Activated CD8-positive, alpha-beta memory T cell treated with anti-CD3 and anti-CD28 coated beads for 36 hours (primary cell): ENCODE data around the gene SMURF1. TPM values are rescaled to one million over a fixed set of nuclear protein-coding genes. Genes with fewer than 3 reads are reported as not detected.

Experiments
- CTCF ChIA-PET: fragments of 350-600 bp; sonication (Branson Sonifier 250); formaldehyde crosslinking; loops from one replicate; lab custom pipeline; 2021; ENCODE audit warnings: antibody characterized with exemption; lab: Charles Lee
- POLR2A ChIA-PET: fragments of 350-600 bp; sonication (Branson Sonifier 250); formaldehyde crosslinking; loops from one replicate; lab custom pipeline; 2021; ENCODE audit warnings: antibody characterized with exemption; lab: Charles Lee
- total RNA-seq, 2 experiments: library from RNA; stranded (reverse); gene quantifications; one replicate each; pipeline ENCODE4 v1.2.3, GENCODE V29; 2021

SMURF1 gene
- total RNA-seq, 2 experiments from 2014 or later: 14.0 to 14.4 TPM

DNA sequence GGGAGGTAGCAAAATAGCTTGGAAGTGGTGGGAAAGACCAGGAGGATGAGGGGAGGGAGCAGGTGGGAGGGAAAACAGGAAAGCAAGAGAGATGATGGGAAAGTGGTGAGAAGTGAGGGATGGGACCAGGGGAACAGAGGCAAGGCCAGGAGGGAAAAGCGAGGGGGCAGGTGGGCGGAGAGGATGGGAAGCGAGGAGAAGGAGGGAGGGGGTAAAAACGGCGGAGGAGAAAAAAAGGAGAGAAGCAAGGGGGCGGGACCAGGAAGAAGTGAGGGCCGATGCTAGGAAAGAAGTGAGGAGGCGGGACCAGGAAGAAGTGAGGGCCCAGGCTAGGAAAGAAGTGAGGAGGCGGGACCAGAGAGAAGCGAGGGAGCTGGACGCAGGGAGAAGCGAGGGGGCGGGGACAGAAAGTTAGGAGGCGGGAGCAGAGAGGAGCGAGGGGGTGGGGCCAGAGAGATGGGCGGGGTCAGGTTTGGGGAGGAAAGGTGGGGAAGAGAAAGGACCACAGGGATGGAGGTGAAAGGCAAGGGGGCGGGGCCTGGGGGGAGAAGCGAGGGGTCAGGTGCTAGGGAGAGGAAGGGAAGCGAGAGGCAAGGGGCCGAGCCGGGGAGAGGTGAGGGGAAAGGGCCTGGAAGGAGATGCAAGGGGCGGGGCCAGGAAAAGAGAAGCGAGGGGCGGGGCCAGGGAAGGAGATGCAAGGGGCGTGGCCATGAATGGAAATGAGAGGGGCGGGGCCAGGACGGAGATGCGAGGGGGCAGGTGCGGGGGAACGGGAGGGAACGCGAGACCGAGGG is 984 bp downstream of the SMURF1 start:
- POLR2A ChIA-PET: no interaction called here

DNA sequence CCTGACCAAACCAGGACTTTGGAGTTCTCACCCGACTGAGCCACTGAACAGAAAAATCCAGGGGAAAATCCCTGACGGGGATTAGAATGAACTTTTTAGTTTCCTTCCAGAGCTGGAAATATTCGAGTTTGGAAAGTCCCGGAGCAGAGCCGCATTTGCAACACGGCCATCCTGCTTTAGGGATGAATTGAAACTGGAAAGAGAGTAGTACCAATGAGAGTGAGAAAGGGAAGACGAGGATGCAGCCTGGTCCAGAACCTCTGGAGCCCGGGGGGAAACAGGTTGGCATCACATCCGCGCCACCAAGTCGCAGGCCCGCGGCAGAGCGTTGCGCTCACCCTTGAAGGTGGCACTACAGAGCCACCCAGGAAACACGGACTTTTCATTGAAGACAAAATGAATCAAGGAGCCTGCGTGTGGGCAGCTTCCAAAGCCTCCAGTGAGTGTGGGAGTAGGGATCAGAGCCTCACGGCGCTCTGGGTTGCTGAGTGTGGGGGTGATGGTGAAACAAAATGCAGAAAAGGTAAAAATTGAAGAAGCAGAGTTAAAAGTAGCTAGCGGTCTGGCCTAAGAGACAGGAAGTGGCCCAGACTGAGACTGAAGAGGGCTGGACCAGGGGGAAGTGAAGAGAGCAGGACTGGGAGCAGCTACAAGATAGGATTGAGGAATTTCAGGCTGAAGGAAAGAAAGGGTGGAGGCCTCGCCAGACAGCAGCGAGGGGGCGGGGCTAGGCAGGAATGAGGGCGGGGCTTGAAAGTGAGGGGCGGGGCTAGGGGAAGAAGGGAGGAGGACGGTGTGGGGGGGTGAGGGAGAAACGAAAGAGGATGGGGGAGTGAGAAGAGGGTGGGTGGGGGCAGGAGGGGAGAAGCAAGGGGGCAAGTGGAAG is 1.8 kb downstream of the SMURF1 start:
- ChIA-PET POLR2A (no interaction called here), CTCF (no interaction called here)

More for the DNA sequence above, 984 bp downstream of the SMURF1 start:
- CTCF ChIA-PET: no interaction called here

DNA sequence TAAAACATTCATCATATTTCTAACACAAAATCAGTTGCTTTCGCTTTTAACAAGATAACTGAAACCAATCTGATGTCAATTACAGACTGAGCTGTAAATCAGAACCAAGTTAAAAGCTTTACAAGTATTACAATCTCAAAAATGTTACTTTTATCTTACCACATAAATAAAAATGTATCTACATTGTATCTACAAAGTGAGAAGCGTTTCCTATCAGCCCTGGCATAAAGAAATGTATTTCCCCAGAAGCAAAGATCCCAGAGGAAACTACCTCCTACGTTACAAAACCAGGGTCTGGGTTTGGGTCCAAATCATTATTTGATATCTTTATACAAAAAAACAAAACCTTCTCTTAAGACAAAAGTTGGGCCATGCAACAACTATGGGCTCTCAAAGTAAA is 2.6 kb downstream of the SMURF1 start:
- POLR2A ChIA-PET: no interaction called here
- CTCF ChIA-PET: no interaction called here

DNA sequence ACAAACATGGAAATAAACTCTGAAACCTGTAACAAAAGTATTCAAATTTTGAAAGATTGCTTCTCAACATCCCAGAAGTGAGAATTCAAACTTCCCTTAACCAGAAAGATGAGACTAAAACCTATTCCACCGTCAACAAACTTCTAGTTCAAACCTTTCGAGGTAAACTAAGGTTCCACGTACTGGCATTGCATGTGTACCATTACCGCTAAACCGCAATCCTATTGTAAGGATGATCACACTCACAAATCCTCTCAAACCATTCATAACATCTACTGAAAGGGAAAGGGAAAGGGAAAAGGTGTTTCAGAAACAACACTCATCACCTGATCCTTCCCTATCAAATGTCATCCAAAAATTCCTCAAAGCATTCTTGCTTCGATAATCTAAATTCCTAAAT is 3.1 kb downstream of the SMURF1 start:
- CTCF ChIA-PET: no interaction called here
- POLR2A ChIA-PET: no interaction called here

DNA sequence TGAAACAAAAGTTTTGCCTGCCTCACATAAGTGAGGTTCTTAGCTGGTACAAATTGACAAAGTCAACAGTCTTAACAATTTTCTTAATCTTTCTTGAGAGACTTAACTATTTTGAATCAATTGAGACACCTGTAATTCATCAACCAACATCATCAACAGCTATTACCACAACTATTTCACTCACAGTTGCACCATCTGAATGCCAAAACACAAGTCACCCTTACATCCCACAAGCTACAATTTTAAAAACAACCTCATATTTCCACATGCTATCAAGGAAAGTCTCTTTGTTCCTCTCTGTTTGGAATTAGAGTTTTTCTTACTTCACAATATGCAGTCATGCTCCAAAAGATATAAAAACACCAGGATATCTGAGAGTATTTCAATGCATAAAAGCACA is 4.9 kb downstream of the SMURF1 start:
- CTCF ChIA-PET: no interaction called here
- POLR2A ChIA-PET: no interaction called here

DNA sequence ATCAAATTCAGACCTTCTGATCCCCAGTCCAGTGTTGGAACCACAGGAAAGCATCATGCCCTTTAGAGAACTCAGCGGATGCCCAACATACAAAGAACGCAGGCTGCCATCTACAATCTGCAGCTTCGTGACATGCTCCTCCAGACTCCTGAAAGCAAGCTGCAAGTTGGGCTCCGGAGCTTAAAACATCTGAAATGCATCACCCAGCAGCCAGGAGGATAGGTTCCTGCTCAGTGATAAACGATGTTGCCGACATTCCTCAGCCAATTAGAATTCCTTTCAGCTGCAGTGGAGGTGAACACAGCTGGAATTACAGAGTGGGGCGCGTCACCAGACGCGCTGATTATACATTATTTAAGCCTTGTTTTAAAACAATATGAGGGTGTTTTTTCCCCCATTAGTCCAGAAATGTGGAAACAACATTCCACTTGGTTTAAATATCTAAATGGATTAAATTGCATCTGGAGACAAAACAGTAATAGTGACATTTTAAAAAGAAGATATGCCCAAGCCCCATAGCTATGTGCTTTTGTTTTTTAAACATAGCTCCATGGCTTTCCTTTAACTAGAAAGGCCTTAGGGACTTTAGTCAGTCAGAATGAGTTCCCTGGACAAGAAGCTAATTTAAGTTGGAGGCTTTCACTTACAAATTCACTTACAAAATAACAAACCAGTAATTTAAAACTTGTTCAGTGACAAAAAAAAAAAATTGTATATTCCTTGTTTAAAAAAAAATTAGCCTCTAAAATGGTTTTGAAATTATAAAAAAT is 6.3 kb downstream of the SMURF1 start:
- POLR2A ChIA-PET: no interaction called here
- CTCF ChIA-PET: interaction anchor here (0.6 kb wide), 2 partner anchors 11 to 49 kb away, joined by 3 to 4 read pairs; no protein-coding TSS in a partner anchor

DNA sequence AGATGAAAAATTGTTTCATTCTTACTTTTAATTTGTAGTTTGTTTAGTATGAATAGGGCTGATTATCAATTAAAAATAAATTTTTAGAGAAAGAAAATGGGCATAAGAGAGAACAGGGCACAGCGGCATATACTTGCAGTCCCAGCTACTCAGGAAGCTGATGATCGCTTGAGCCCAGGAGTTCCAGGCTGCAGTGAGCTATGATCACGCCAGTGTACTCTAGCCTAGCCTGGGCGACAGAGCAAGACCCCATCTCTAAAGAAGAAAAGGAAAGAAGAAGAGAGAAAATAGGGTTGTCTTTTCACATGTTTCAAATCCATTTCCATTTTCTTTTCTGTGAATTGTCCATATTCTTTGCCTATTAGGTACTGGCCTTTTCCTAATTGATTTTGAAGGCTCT is 8.0 kb downstream of the SMURF1 start:
- POLR2A ChIA-PET: no interaction called here
- CTCF ChIA-PET: no interaction called here

DNA sequence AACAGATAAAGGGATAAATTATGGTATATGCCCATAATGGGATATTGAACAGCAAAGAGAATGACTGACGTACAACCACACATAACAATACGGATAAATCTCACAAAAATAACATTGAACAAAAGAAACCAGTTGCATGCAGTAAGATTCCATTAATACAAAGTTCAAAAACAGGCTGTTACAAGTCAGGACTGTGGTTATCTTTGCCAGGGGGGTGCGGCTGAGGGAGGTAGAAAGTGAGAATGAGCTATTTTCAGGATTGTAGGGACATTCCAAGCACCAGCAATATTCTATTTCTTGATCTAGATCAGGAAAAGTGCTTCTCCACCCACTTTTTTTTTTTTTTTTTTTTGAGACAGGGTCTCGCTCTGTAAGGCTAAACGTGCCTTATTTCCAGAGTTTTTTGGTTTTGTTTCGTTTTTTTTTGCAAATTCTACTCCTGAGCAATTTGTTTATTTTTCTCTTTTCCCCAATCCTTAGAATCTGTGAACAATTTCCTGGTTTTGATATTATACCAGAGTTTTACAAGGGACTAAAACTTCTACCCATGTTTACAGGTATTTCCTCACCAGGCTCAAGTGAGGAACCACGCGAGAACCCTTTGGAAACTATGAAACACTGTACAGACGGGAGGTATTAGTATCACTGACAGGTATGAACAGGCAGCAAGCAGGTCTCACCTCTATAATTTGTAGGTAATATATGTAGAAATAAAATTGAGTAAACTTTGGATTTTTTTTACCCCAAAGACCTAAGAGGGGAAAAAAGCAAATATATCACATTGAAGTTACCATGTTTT is 9.9 kb downstream of the SMURF1 start:
- ChIA-PET CTCF (no interaction called here), POLR2A (no interaction called here)

DNA sequence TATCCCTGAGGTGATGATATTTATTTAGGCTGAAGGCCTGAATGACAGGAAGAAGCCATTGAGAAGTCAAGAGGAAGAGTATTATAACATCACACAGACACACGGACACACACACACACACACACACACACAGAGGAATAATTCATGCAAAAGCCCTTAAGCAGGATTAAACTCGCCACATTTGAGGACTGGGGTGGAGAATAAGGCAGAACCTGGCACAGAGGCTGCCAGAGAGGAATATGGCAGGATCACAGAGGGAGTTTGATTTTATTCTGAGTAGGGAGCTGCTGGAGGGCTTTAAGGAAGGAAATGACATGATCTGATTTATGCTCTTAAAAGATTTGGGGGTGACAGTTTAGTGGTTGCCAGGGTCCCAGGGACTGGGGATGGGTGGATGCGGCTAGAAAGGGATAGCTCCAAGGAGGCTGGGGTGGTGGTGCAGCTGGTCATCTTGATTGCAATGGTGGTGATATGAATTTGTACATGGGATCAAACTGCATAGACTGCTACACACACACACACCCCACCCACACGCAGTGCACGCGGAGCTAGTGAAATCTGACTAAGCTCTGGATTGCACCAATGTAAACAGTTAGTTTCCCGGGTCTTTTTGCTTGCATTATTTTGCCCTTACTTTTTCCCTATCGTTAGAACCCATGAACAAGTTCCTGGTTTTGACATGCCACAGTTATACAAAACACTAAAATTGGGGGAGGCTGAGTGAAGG is 11.2 kb downstream of the SMURF1 start:
- ChIA-PET CTCF (interaction anchor here (0.7 kb wide), 1 partner anchor 34 kb away, joined by 3 read pairs; no protein-coding TSS in a partner anchor), POLR2A (no interaction called here)

DNA sequence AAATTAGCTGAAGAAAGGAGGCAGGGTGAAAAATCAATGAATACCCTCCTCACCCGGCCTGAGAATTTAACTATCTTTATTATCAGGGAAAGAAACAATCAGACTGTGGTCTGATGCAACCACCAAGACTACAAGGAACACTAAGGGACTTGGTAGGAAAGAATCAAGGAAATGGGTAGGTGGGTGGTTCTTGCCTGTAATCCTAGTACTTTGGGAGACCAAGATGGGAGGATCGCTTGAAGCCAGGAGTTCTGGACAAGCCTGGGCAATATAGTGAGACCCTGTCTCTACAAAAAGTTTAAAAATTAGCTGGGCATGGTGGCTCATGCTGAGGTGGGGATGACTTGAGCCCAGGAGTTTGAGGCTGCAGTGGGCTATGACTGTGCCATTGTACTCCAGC is 12.6 kb downstream of the SMURF1 start:
- CTCF ChIA-PET: interaction anchor here (1.4 kb wide), 1 partner anchor 91 kb away, joined by 3 read pairs; no protein-coding TSS in a partner anchor
- POLR2A ChIA-PET: no interaction called here

DNA sequence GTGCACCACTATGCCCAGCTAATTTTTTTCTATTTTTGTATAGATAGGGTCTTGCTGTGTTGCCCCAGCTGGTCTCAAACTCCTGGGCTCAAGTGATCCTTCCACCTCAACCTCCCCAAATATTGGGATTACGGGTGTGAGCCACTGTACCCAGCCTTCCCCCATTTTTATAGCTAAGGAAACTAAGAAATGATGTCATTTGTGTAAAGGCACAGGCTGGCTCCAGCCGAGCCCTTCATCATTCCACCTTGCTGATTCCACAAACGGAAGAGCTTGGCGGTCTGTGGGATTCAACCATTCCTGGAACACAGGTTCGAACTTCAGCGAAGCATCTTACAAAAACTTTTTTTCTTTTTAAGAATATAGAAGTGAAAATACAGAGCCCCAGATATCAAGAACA is 14.4 kb downstream of the SMURF1 start:
- ChIA-PET POLR2A (no interaction called here), CTCF (interaction anchor here (1.4 kb wide), 1 partner anchor 89 kb away, joined by 3 read pairs; no protein-coding TSS in a partner anchor)

DNA sequence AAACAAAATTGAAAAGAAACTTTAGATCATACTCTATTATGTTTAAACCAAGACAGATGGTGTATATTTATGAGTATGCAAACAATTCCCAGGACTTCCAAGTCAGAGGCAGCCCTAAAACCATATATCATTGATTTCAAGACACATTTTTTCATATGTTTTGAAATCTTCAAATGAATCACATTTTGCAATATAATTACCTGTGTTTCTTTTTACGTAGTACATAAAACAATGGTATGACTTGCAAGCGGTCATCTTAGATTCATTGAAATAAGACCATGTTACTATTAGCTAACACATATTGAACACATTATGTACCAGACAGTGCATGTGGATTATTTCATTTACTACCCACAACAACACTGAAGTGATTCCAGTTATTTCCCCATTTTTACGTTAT is 14.9 kb downstream of the SMURF1 start:
- CTCF ChIA-PET: no interaction called here
- POLR2A ChIA-PET: no interaction called here

DNA sequence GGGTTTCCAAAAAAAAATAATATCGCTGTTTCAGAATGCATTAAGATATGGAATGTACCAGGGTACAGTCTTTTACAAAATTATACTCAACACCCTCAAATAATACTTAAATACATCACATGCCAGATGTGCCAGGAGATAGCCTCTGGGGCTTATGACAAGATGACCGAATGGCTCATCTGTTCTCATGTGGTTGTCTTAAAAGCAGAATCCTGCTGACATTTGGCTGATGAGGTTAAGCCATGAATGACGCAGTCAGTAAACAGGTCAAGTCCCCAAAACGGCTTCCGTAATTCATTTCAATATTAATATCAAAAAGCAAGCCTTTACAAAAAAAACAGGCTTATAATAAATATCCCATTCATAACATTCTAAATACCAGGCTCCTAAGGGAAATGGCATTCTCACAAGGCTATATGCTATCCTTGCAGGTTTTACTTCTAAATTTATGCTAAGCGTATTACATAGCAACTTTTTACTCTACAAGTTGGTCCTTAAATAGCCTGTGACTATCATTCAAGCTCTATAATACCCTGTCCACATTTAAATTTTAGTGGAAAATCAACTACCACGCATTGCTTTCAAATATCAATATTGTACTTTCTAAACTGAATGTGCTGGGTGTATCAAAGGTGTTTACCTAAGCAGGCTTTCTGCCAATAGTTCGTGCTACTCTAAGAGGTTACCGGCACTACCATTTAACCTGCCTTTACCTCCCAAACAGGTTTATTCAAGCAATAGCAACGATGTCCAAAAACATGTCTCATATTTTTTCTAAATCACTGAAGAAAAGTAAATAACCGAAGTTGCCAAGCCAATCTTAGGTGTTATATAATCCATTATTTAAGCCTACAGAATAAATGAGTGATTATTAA is 15.6 kb downstream of the SMURF1 start:
- ChIA-PET CTCF (no interaction called here), POLR2A (no interaction called here)

DNA sequence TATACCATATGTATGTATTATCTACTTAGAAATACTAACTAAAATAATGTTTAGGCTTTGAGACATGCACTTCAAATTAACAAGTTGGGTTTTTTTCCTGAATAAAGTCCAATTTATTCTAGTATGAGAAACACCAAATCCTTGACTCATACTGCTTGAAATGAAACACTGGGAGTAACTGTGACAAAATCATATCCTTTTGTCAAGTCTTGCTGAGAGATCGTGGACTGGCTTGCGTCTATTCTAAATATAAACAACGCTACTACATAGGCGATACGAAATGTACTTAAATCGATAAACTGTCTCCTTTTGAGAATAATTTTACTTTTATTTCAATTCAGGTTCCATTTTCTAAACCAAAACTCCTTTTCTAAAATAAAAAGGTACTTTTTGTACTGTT is 16.3 kb downstream of the SMURF1 start:
- POLR2A ChIA-PET: no interaction called here
- CTCF ChIA-PET: interaction anchor here (0.6 kb wide), 1 partner anchor 166 kb away, joined by 4 read pairs; no protein-coding TSS in a partner anchor

DNA sequence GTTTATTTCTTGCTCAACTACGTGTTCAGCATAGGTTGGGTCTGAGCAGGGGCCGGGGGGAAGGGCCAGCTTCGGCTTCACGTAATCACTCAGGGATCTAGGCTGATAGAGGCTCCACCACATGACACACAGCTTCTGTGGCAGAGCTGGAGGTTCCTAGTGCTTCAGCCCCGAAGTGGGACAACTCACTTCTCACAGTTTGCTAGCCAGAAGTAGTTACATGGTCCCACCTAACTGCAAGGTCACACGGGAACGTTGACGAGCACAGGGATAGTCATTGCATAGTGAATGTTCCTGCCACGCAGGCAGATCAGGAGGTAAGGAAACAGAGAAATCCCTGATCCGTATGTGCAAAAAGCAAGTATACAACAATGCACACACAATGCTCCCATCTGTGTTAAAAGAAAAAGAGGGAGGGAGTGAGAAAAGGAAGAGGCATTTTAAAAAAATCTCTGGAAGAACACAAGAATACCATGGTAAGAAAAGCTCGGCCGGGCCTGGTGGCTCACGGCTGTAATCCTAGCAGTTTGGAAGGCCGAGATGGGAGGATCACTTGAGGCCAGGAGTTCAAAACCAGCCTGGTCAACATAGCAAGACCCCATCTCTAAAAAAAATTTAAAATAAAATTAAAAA is 16.9 kb downstream of the SMURF1 start:
- CTCF ChIA-PET: interaction anchor here (0.6 kb wide), 1 partner anchor 167 kb away, joined by 4 read pairs; no protein-coding TSS in a partner anchor
- POLR2A ChIA-PET: no interaction called here

DNA sequence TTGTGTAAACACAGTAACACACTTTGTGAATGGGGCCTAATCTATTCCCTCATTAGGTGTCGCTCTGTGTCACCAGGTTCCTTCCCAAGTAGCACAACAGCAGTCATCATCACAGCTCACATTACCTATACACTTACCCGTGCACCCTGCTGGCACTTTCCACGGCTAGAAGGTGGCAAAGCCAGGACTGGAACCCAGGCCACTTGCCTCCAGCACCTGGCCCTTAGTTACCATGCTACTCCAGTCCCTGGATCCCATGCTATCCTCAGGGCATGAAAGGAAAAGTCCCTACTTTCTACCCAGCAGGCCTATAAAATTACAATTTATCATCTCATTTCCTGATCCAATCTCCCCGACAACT is 18.4 kb downstream of the SMURF1 start:
- POLR2A ChIA-PET: no interaction called here
- CTCF ChIA-PET: no interaction called here
